Endometrial microvascular endothelial cells (primary cell): ENCODE results near the gene ANKRD44. TPM values are rescaled to one million over a fixed set of nuclear protein-coding genes. Genes with fewer than 3 reads are reported as not detected.

Experiments used
- in situ Hi-C: cut with HindIII; loops from 2 replicates; pipeline ENCODE4 v1.10.0; 2017; ENCODE audit warnings: low sequenced_read_pairs, low pct_unique_long_range_greater_than_20kb; ENCODE audit errors: inconsistent ontology term
- total RNA-seq: library from RNA; depleted of rRNA; stranded (reverse); fragments of >200 nt; gene quantifications from one replicate; pipeline ENCODE4 v1.2.3, GENCODE V29; 2015; ENCODE audit errors: inconsistent ontology term

ANKRD44 gene
- total RNA-seq, 1 donor from 2014 or later: 1.8 TPM

GRCh38 chr2:197170208-197170607 is 140.4 kb downstream of the ANKRD44 start:
- in situ Hi-C loops: no loop called here

DNA sequence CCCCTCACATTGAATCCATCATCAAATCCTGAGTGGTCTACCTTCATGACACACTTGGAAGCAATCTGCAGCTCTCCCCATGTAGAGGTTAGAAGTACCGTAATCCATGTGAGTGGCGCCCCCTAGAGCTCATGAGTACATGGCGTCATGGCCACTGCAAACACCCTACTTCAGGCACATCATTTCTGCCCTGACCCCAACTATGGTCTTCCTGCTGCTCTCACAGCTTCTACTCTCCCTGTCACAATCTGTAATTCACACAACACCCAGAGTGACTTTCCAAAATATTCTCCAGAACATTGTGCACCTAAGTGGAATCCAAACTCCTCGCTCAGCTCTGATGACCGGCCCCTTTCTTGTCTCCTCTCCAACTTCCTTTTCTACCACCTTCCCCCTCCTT is 141.9 kb downstream of the ANKRD44 start:
- in situ Hi-C loops: no loop called here

GRCh38 chr2:197167608-197168314 is 142.8 kb downstream of the ANKRD44 start:
- in situ Hi-C loops: no loop called here

DNA sequence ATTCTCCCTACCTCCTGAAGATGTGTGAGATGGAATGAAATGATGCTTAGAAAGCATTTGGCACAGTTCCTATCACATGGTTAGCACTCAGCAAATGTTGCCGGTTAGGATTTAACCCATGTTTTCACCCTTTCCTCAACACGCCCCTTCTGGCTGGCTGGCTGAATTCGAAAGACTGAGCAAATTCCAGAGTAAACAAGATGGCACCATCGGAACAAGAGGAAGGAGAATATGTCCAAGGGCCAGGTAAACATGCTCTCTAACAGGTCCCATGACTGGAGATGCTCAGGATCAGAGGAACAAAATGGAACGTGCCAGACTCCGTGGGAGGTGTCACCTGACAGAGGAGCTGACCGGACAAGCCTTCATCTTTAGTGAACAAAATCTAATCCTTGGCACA is 145.6 kb downstream of the ANKRD44 start:
- in situ Hi-C loops: no loop called here

DNA sequence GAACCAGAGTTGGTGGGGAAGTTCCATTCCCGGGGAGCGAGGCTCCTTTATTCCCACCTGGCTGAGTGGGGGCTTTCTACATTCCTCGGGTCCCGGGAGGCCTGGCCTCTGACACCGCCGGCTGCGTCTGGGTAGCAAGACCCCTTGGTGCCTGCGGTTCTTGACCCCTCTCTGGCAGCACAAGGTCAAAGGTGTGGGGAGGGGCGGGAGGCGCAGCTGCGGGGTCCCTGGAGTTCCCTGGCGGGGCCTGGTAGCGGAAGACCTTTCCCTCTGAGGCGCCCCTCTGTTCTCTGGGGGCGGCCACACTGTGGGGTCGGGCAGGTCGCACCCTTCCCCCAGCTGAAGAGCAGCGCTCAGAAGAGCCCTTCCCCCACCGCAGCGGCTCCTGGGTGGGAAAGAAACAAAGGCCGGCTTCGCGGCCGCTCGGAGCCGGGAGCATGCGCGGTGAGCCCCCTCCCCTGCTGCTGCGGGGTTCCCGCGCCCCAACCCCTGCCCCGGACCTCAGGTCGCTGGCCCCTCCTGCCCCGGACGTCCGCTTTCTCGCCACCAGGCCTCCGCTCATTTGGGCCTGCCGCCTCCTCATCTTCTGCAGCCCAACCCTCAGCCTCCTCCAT is 146.3 kb downstream of the ANKRD44 start:
- in situ Hi-C loops: no loop called here

DNA sequence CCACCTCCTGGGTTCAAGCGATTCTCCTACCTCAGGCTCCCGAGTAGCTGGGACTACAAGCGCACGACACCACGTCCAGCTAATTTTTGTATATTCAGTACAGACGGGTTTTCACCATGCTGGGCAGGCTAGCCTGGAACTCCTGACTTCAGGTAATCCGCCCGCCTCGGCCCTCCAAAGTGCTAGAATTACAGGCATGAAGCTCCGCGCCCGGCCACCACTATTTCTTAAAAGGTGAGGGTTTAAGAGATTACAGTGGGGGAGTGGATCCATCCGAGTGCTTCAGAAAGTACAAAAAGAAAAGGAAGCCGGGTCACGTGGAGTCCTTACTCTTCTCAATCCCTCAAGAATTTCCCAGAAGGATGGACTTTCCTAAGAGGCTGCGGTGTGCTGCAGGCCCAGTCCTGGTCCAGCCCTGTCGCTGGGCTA is 146.9 kb downstream of the ANKRD44 start:
- in situ Hi-C loops: no loop called here

- in situ Hi-C loops: no loop called here
Measured at GRCh38 chr2:197161774-197162173, 148.8 kb downstream of the ANKRD44 start.

GRCh38 chr2:197159661-197160211 is 150.8 kb downstream of the ANKRD44 start:
- in situ Hi-C loops: no loop called here

GRCh38 chr2:197158591-197159550 is 151.7 kb downstream of the ANKRD44 start:
- in situ Hi-C loops: no loop called here

DNA sequence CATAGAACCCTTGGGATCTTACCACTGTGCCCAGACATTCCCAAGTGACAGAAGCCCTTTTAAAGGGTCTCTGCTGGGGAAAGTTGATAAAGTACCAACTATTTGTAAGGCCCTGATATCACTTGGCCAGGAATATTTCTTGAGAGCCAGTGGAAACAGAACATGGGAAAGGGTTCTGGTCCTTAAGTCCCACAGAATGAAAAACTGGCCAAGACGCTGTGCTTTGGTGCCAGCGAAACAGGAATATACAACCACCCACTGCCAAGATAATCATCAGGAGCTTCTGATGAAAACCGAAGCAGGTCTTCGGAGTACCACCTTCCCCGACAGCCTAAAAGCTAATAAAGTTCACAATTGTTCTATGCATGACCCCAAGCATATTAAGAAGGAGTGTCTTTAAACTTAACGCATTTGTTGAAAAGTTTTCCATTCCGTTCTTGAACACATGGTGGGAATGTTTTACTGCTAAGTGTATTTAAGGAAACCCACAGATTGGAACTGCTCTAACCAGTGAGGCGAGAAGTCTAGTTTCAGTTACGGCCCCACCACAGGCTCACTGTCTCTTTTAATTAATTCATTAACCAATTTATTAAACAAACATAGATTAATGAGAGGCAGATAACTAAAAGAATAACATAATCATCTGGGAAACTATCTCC is 152.6 kb downstream of the ANKRD44 start:
- in situ Hi-C loops: no loop called here

- in situ Hi-C loops: no loop called here
Measured at GRCh38 chr2:197156771-197157170, 153.8 kb downstream of the ANKRD44 start.

- in situ Hi-C loops: no loop called here
Measured at GRCh38 chr2:197152451-197153228, 157.9 kb downstream of the ANKRD44 start.

DNA sequence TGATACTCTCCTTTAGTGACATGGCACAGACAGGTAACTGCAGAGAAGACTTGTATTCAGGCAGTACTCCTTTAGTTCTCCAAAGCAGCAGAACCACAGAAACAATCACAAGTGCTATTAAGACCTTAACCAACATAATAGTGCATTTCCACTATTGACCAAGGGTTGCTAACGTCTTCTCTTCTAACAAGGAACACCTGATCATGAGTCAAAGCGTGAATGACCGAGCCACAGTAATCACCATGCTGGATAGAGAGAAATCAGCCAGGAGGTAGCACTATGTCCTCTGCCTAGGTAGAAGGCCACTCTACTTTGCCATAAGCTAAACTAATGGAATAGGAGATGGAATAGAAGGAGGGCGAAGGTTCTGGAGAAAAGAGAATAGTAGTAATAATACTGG is 161.0 kb downstream of the ANKRD44 start:
- in situ Hi-C loops: no loop called here

- in situ Hi-C loops: no loop called here
Measured at GRCh38 chr2:197148401-197148800, 162.2 kb downstream of the ANKRD44 start.

DNA sequence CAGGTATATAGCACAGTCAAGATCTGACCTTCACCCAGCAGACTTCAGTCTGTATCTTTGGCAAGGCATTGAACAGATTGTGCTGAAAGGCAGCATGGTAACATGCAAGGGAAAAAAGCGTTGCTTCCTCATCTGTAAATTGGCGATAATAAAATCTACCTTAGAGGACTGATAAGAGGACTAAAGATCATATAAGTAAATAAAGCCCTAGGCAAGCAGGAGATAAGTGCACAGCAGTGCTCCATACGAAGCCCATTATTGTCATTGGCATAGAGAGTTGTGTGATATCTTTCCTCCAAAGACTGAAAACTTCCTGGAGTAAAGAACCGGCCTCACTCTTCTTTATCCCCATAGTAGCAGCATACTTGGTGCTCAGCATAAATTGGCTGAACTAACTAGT is 162.6 kb downstream of the ANKRD44 start:
- in situ Hi-C loops: no loop called here

DNA sequence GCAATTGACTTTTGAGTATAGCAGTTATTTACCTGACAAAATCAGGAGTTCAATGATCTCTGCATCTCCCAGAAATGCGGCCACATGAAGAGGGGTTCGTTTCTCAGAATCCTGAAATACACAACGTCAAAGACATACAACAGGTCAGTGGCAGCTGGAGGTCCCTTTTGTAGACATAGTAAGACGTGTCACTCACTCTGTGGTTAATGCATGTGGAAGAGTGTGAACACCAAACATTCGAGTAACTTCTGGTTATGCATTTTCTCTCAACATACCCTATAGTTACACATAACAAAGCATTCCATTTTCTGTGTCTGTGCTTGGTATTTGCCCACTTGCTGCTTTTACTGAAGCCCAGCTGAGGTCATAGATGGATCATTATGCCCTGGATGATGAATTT is 163.6 kb downstream of the ANKRD44 start:
- in situ Hi-C loops: no loop called here

- in situ Hi-C loops: no loop called here
Measured at GRCh38 chr2:197145471-197146056, 165.0 kb downstream of the ANKRD44 start.

DNA sequence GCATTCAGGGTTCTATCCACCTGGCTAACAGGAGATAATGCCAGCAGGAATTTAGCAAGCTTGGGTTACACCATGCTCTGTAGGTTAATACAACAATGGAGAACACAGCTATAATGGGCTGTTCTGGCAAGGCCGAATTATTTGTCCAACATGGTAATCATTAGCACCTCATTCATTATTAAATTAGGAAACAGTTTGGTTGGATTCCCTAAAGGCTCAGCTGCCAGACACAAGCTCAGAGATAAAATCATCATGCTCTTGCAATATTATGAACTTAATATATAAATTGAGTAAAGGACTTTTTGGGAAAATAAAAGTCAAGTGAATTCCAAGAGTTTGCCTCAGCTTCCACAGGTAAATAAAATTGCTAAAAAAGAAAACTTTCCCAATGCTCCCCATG is 166.4 kb downstream of the ANKRD44 start:
- in situ Hi-C loops: no loop called here
